Trophoblast cell (in vitro differentiated cells and primary cell): ENCODE results near the gene COL18A1.
A peak's percentile ranks its signal among the peaks of the same experiment; 100 is the strongest.

ENCODE experiments used
- DNase-seq, 2 donors: peaks; one replicate each; pipeline ENCODE4 v3.0.0-alpha.2; 2016
- H2AFZ ChIP-seq: 2 replicates; pipeline ENCODE4 v1.6.1; 2013; ENCODE audit warnings: low read length, moderate library complexity, mild to moderate bottlenecking; ENCODE audit not compliant: insufficient read depth, poor library complexity
- H2AK5ac ChIP-seq: 2 replicates; pipeline ENCODE4 v1.6.1; 2013; ENCODE audit warnings: mild to moderate bottlenecking, low read length
- H2BK120ac ChIP-seq: 2 replicates; pipeline ENCODE4 v1.6.1; 2013; ENCODE audit warnings: low read length, mild to moderate bottlenecking, moderate library complexity; ENCODE audit not compliant: insufficient read depth, poor library complexity
- H2BK12ac ChIP-seq: 2 replicates; pipeline ENCODE4 v1.6.1; 2013; ENCODE audit warnings: mild to moderate bottlenecking, low read length, moderate library complexity
- H2BK5ac ChIP-seq: 2 replicates; pipeline ENCODE4 v1.6.1; 2013; ENCODE audit warnings: low read length, low read depth, moderate library complexity, mild to moderate bottlenecking; ENCODE audit not compliant: poor library complexity
- H3K14ac ChIP-seq: 2 replicates; pipeline ENCODE4 v1.6.1; 2013; ENCODE audit warnings: mild to moderate bottlenecking, low read length
- H3K18ac ChIP-seq: 2 replicates; pipeline ENCODE4 v1.6.1; 2013; ENCODE audit warnings: mild to moderate bottlenecking, low read length
- H3K23ac ChIP-seq: 2 replicates; pipeline ENCODE4 v1.6.1; 2013; ENCODE audit warnings: low read length
- H3K27ac ChIP-seq: 2 replicates; pipeline ENCODE4 v1.5.1; 2013; ENCODE audit warnings: low read depth, mild to moderate bottlenecking, inconsistent platforms, low read length, moderate library complexity
- H3K27me3 ChIP-seq: 2 replicates; pipeline ENCODE4 v1.6.1; 2013; ENCODE audit warnings: inconsistent platforms, mild to moderate bottlenecking, low read length, moderate library complexity; ENCODE audit not compliant: insufficient read depth
- H3K36me3 ChIP-seq, 2 experiments: 1 replicate in 1 of 2; 2 replicates in 1 of 2; pipeline ENCODE4 v1.6.1; 2013; ENCODE audit warnings: low read length in 2 of 2, mild to moderate bottlenecking in 2 of 2, moderate library complexity in 1 of 2; ENCODE audit not compliant: insufficient read depth in 2 of 2, control insufficient read depth in 1 of 2
- H3K4ac ChIP-seq: 2 replicates; pipeline ENCODE4 v1.6.1; 2013; ENCODE audit warnings: low read depth, mild to moderate bottlenecking, low read length, moderate library complexity
- H3K4me1 ChIP-seq, 2 experiments: 1 replicate in 1 of 2; 2 replicates in 1 of 2; pipeline ENCODE4 v1.6.1; 2013; ENCODE audit warnings: low read length in 2 of 2, mild to moderate bottlenecking in 2 of 2, moderate library complexity in 1 of 2; ENCODE audit not compliant: insufficient read depth in 2 of 2, control insufficient read depth in 1 of 2
- H3K4me2 ChIP-seq: 2 replicates; pipeline ENCODE4 v1.6.1; 2013; ENCODE audit warnings: inconsistent platforms, mild to moderate bottlenecking, low read length, moderate library complexity
- H3K4me3 ChIP-seq: 2 replicates; pipeline ENCODE4 v1.5.1; 2013; ENCODE audit warnings: mild to moderate bottlenecking, low read depth, low read length, inconsistent platforms
- H3K79me1 ChIP-seq: one replicate; pipeline ENCODE4 v1.6.1; 2013; ENCODE audit warnings: low read length
- H3K79me2 ChIP-seq: 2 replicates; pipeline ENCODE4 v1.6.1; 2013; ENCODE audit warnings: low read length, mild to moderate bottlenecking; ENCODE audit not compliant: control insufficient read depth, insufficient read depth, poor library complexity
- H3K9ac ChIP-seq: 2 replicates; pipeline ENCODE4 v1.6.1; 2013; ENCODE audit warnings: mild to moderate bottlenecking, low read length
- H3K9me3 ChIP-seq: 2 replicates; pipeline ENCODE4 v1.6.1; 2013; ENCODE audit warnings: low read depth, mild to moderate bottlenecking, control low read depth, inconsistent platforms, low read length; ENCODE audit not compliant: insufficient read depth
- H4K12ac ChIP-seq: 2 replicates; pipeline ENCODE4 v1.6.1; 2013; ENCODE audit warnings: low read depth, mild to moderate bottlenecking, low read length, moderate library complexity
- H4K8ac ChIP-seq: 2 replicates; pipeline ENCODE4 v1.6.1; 2013; ENCODE audit warnings: low read depth, mild to moderate bottlenecking, low read length, moderate library complexity
- H4K91ac ChIP-seq: one replicate; pipeline ENCODE4 v1.6.1; 2013; ENCODE audit warnings: low read depth, mild to moderate bottlenecking, low read length, moderate library complexity
- WGBS: extraction: QIAGEN DNeasy Blood & Tissue Kit; methylation state at CpG from one replicate; pipeline ENCODE4 v1.1.7; 2013; ENCODE audit warnings: missing lambda C conversion rate; ENCODE audit not compliant: insufficient read length, insufficient coverage; ENCODE audit errors: extremely low coverage; 5-methylcytosine and 5-hydroxymethylcytosine counted together

The COL18A1 gene

DNA sequence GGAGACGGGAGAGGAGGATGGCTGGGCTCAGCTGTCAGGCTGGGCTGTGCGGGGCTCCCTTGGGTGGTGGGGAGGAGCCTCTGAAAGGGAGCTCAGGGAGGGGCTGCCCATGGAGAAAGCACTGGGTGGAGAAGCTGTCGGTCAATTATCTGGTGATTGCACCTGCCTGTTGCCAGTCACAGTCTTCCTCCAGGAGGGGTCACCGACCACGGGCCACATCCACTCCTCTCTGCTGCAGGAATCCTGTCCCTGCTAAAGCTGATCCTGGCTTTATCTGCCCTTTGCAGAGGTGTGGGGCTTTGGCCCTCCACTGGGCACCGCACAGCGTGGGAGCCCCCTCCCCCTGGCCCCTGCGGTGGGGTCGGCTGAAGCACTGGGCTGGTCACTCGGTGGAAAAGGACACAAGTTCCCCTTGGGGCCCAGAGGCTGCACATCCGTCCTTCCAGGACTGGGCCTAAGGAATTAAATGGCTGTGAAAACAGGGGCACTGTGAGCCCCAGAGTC is 21.8 kb upstream of the COL18A1 start:
- Histone ChIP-seq H3K14ac (no peak overlapping the region), H2BK5ac (no peak overlapping the region), H3K4ac (no peak overlapping the region), H3K79me1 (peaks cover 11% of the 10 kb centered on the region), H3K23ac (no peak overlapping the region), H2BK120ac (no peak overlapping the region), H3K9me3 (peaks cover 4% of the 10 kb centered on the region), H3K4me2 (no peak overlapping the region), H4K91ac (no peak overlapping the region), H3K9ac (no peak overlapping the region), H3K27ac (no peak overlapping the region), H2AK5ac (no peak overlapping the region), H3K27me3 (no peaks in the 10 kb centered on the region), H2BK12ac (no peak overlapping the region), H4K8ac (no peak overlapping the region), H3K18ac (no peak overlapping the region), H3K4me3 (no peak overlapping the region), H3K79me2 (no peaks in the 10 kb centered on the region), H3K4me1 (peaks cover 16 to 30% of the 10 kb centered on the region in 2 experiments), H2AFZ (no peak overlapping the region), H3K36me3 (no peaks in the 10 kb centered on the region), H4K12ac (no peak overlapping the region)
- no CpG with 5 or more reads among the region's 11 CpGs for whole genome bisulfite sequencing
- DNase-seq, result no peak

- Histone ChIP-seq H2AFZ (no peak overlapping the region), H3K14ac (peak overlapping the region; percentile 56), H2AK5ac (no peak overlapping the region), H4K8ac (no peak overlapping the region), H3K23ac (no peak overlapping the region), H4K12ac (no peak overlapping the region), H3K36me3 (no peaks in the 10 kb centered on the region), H3K4ac (no peak overlapping the region), H3K79me2 (no peaks in the 10 kb centered on the region), H2BK12ac (peak overlapping the region; percentile 71), H3K27ac (no peak overlapping the region), H3K4me2 (no peak overlapping the region), H3K27me3 (no peaks in the 10 kb centered on the region), H3K18ac (peak overlapping the region; percentile 21), H4K91ac (peak overlapping the region; percentile 13), H3K4me1 (peaks cover 16 to 26% of the 10 kb centered on the region in 2 experiments), H3K4me3 (no peak overlapping the region), H2BK5ac (no peak overlapping the region), H2BK120ac (no peak overlapping the region), H3K9ac (no peak overlapping the region), H3K79me1 (peaks cover 9% of the 10 kb centered on the region), H3K9me3 (peaks cover 4% of the 10 kb centered on the region)
- no CpG with 5 or more reads among the region's 26 CpGs for WGBS
- DNase-seq, result no peak
Observed at GRCh38 chr21:45383615-45384201, 21.3 kb upstream of the COL18A1 start.

DNA sequence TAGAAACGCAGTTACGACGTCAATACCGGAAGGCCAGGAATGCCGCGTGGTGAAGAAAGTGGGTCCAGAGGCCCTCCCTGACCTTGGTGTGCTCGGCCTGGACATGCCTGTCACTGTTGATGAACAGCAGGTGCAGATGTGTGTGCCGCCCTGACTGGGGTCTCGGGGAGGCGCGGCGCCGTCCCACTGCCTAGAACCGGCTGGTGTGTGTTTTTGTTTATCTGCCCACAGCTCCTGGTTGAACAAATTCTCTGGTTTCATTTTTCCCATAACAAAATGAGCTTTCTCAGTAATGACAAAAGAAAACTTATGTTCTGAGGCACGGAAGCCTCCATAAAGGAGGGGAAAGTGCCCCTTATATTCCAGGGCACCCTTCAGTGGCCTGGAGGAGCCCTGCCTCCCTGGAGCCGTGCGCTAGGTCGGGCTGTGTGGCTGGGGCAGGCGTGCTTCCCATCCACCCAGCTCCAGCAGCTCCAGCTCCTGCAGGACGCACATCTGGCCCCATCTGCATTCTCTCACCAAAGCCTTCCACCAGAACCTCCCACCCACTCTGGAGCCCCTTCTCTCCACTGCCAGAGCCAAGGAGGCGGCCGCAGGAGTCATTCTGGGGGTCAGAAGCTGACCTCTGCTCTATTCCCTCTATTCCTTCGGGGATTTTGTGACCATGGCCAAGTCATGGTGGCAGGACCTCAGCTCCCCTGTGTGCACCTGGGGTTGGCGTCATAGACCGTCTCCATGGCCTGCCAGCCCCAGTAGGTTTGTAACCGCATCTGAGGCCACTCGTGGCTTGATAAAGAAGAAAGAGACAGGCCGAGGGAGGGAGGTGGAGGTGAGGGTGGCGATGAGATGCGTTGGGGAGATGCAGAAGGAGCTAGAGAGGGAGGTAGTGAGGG is 20.1 kb upstream of the COL18A1 start:
- Histone ChIP-seq H2BK12ac (peak overlapping the region; percentile 58), H2AK5ac (peak overlapping the region; percentile 94), H4K91ac (peak overlapping the region; percentile 75), H3K23ac (no peak overlapping the region), H3K9me3 (peaks cover 4% of the 10 kb centered on the region), H3K79me2 (no peaks in the 10 kb centered on the region), H3K14ac (peak overlapping the region; percentile 65), H3K36me3 (no peaks in the 10 kb centered on the region), H3K9ac (no peak overlapping the region), H3K4me1 (peaks cover 16 to 25% of the 10 kb centered on the region in 2 experiments), H3K79me1 (peaks cover 7% of the 10 kb centered on the region), H2BK120ac (peak overlapping the region; percentile 21), H4K12ac (no peak overlapping the region), H4K8ac (no peak overlapping the region), H3K4ac (no peak overlapping the region), H2AFZ (no peak overlapping the region), H2BK5ac (peak overlapping the region; percentile 18), H3K4me2 (no peak overlapping the region), H3K27ac (no peak overlapping the region), H3K4me3 (no peak overlapping the region), H3K27me3 (no peaks in the 10 kb centered on the region), H3K18ac (peak overlapping the region; percentile 66)
- WGBS, result no CpG with 5 or more reads among the region's 30 CpGs
- DNase-seq, result no peak

GRCh38 chr21:45385549-45386050 is 19.4 kb upstream of the COL18A1 start:
- Histone ChIP-seq H3K79me1 (peaks cover 7% of the 10 kb centered on the region), H3K4me3 (no peak overlapping the region), H3K9me3 (peaks cover 1% of the 10 kb centered on the region), H2AK5ac (peak overlapping the region; percentile 94), H3K14ac (peak overlapping the region; percentile 65), H3K4ac (peak overlapping the region; percentile 31), H3K27ac (no peak overlapping the region), H4K91ac (peak overlapping the region; percentile 75), H3K4me2 (no peak overlapping the region), H3K4me1 (peaks cover 16 to 25% of the 10 kb centered on the region in 2 experiments), H4K12ac (no peak overlapping the region), H2BK120ac (peak overlapping the region; percentile 65), H3K23ac (no peak overlapping the region), H3K18ac (peak overlapping the region; percentile 66), H2BK5ac (peak overlapping the region; percentile 18), H3K9ac (no peak overlapping the region), H3K36me3 (no peaks in the 10 kb centered on the region), H3K79me2 (no peaks in the 10 kb centered on the region), H2BK12ac (peak overlapping the region; percentile 58), H2AFZ (no peak overlapping the region), H3K27me3 (no peaks in the 10 kb centered on the region), H4K8ac (no peak overlapping the region)
- no peak for DNase-seq
- no CpG with 5 or more reads among the region's 21 CpGs for WGBS
